ENCODE results near the gene ANGPTL1. TPM values are rescaled to one million over a fixed set of nuclear protein-coding genes. Genes with fewer than 3 reads are reported as not detected.

Gene ANGPTL1, protein sequence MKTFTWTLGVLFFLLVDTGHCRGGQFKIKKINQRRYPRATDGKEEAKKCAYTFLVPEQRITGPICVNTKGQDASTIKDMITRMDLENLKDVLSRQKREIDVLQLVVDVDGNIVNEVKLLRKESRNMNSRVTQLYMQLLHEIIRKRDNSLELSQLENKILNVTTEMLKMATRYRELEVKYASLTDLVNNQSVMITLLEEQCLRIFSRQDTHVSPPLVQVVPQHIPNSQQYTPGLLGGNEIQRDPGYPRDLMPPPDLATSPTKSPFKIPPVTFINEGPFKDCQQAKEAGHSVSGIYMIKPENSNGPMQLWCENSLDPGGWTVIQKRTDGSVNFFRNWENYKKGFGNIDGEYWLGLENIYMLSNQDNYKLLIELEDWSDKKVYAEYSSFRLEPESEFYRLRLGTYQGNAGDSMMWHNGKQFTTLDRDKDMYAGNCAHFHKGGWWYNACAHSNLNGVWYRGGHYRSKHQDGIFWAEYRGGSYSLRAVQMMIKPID
- total RNA-seq (10 to 100 TPM in 4 of 7 donors, 1 to 10 TPM in 3; 3.3 to 27.0 (median 15.6) TPM), polyA plus RNA-seq (1 to 10 TPM; 1.4 to 3.5 (median 2.9) TPM)
- long read RNA-seq, donor 1, partial matches to known transcripts = 0 of 1 reads
- long read RNA-seq, donor 1, other reads (novel, unspliced or antisense) = 0 of 1 reads
- long read RNA-seq, donor 2, partial matches to known transcripts = 0 of 1 reads
- long read RNA-seq, donor 2, other reads (novel, unspliced or antisense) = 0 of 1 reads

DNA sequence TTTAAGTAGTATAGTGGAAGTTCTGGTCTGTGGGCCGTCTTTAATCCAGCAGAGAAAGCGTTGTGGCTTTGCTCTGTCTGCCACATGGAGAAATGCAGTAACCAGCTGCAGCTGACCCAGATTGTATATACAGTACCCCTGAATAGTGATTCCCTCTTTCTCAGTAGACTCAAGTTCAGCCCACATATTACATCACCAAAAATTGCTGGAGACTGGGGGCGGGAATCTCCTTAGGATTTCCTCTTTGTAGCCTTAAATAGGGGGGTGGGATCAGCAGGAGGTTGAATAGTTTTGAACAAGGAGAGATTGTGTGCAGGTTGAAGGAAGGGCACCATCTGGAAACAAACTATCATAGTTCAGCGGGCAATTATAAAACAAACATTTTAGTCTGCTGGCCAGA lies at the start of gene ANGPTL1:
TSS of gene ANGPTL1 (minus strand) at position 134 of the 400 bp plus-strand sequence. CDS start 5,301 bp downstream, outside the sequence.
- Histone ChIP-seq H3K27ac (peak within 1 kb of the TSS; percentile 31 to 80 (median 66)), H3K4me3 (peak within 1 kb of the TSS in 5 of 8 donors; percentile 4 to 52 (median 12))

DNA sequence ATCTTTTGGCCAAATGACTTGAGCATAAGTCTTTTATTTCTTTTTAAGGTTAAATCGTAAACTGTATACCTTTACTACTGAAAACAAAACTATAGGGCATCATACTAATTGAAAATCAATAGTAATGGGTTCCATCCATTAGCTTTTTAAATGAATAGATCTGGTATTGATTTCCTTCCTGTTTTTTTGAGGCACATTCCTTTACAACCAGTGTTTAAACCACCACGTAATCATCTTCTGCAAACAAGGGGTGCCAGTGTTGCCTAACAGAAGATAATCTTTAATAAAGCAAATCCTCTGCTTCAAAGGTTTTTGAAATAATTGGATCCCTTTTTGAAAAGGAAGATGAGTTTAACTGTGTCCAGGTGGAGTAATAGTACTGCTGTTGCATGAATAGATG lies 48.7 kb upstream of the ANGPTL1 start:
- DNase-seq = no peak
- Histone ChIP-seq H3K27ac (no peak overlapping the region), H3K9me3 (peaks cover 0 to 10% (median 6%) of the 10 kb centered on the region in 8 donors), H3K36me3 (peaks cover 0 to 41% (median 14%) of the 10 kb centered on the region in 6 donors), H3K4me3 (no peak overlapping the region), H3K27me3 (replicated peaks in 1 of 7) (no peaks in the 10 kb centered on the region), H3K4me1 (peaks cover 0 to 4% (median 0%) of the 10 kb centered on the region in 6 donors)
- WGBS, 5 donors = 76 to 88% (median 84%) methylated on average over 2 of the region's 2 CpGs
- intact Hi-C loops (cut with DNase I; ENCODE audit: low total_unique reads) = no loop called here
- TF ChIP-seq POLR2AphosphoS5 (IDR thresholded peaks at IDR 0.05) (no peak), POLR2A (IDR thresholded peaks at IDR 0.05) (no peak)
- TF ChIP-seq, protein P1, sequence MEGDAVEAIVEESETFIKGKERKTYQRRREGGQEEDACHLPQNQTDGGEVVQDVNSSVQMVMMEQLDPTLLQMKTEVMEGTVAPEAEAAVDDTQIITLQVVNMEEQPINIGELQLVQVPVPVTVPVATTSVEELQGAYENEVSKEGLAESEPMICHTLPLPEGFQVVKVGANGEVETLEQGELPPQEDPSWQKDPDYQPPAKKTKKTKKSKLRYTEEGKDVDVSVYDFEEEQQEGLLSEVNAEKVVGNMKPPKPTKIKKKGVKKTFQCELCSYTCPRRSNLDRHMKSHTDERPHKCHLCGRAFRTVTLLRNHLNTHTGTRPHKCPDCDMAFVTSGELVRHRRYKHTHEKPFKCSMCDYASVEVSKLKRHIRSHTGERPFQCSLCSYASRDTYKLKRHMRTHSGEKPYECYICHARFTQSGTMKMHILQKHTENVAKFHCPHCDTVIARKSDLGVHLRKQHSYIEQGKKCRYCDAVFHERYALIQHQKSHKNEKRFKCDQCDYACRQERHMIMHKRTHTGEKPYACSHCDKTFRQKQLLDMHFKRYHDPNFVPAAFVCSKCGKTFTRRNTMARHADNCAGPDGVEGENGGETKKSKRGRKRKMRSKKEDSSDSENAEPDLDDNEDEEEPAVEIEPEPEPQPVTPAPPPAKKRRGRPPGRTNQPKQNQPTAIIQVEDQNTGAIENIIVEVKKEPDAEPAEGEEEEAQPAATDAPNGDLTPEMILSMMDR (IDR thresholded peaks at IDR 0.05 in 8 of 11, conservative IDR thresholded peaks at IDR 0.05 in 3 of 11) = no peak

More for the DNA sequence above, at the start of gene ANGPTL1:
- Histone ChIP-seq H3K36me3 (peaks cover 0 to 30% (median 0%) of the 10 kb centered on the region in 6 donors), H3K4me1 (peaks cover 6 to 48% (median 25%) of the 10 kb centered on the region in 6 donors), H3K9me3 (no peaks in the 10 kb centered on the region), H3K27me3 (replicated peaks in 1 of 7) (no peaks in the 10 kb centered on the region)
- WGBS, 5 donors = 62 to 80% (median 68%) methylated on average over 4 of the region's 4 CpGs
- intact Hi-C loops (cut with DNase I; ENCODE audit: low total_unique reads) = no loop called here
- no peak for DNase-seq
- TF ChIP-seq POLR2A (IDR thresholded peaks at IDR 0.05) (no peak), POLR2AphosphoS5 (IDR thresholded peaks at IDR 0.05) (no peak)
- TF ChIP-seq, protein P1 (IDR thresholded peaks at IDR 0.05 in 8 of 11, conservative IDR thresholded peaks at IDR 0.05 in 3 of 11) = no peak

DNA sequence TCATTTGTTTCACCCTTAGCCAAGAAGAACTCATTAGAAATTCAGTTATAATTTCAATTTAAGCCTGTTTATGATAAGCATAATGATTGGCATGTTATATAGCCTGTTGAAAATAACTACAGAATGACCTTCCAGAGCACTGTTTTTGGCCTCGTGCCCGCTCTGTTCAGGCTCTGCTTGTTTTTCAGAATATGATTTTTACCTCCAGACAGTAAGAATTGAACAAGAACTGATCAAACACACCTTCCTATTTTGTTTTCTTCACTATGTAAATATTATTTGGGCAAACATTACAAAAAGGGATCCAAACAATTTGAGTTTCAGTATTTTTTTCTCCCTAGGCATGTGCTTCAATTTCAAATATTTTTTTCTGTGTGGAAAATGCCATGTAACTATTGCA lies 48.1 kb upstream of the ANGPTL1 start:
- Histone ChIP-seq H3K4me1 (peaks cover 0 to 4% (median 0%) of the 10 kb centered on the region in 6 donors), H3K27me3 (replicated peaks in 1 of 7) (no peaks in the 10 kb centered on the region), H3K9me3 (peaks cover 0 to 4% (median under 1%) of the 10 kb centered on the region in 8 donors), H3K36me3 (peaks cover 0 to 47% (median 16%) of the 10 kb centered on the region in 6 donors), H3K4me3 (no peak overlapping the region), H3K27ac (no peak overlapping the region)
- TF ChIP-seq, protein P1 (IDR thresholded peaks at IDR 0.05 in 8 of 11, conservative IDR thresholded peaks at IDR 0.05 in 3 of 11) = no peak
- TF ChIP-seq POLR2AphosphoS5 (IDR thresholded peaks at IDR 0.05) (no peak), POLR2A (IDR thresholded peaks at IDR 0.05) (no peak)
- WGBS, 5 donors = 72 to 83% (median 79%) methylated on average over 2 of the region's 2 CpGs
- intact Hi-C loops (cut with DNase I; ENCODE audit: low total_unique reads) = no loop called here
- DNase-seq = no peak
